Measurements from ENCODE around the gene TTF2. TPM values are rescaled to one million over a fixed set of nuclear protein-coding genes. Genes with fewer than 3 reads are reported as not detected.

TTF2 gene
- 43.8 and 51.9 TPM in 2 replicates for total RNA-seq (2014; rRNA removed; shearing (Covaris generic))

GRCh38 chr1:117059678-117060440 is at the start of gene TTF2:
TTF2 (plus strand) TSS chr1:117060326; CDS start chr1:117060347, 21 bp downstream.

GRCh38 chr1:117121589-117122329 is 61.6 kb downstream of the TTF2 start, which contains the start of gene TRIM45:
TRIM45 (minus strand) TSS chr1:117121749; CDS start chr1:117121201, 548 bp downstream.

Small RNA genes within 50 kb of the gene (small RNA-seq; reads per million reads assigned to genes)
- not detected for gene MIR942

Other genes starting within 250 kb of the TTF2 start
- 41.5 and 58.8 TPM in 2 replicates for gene PTGFRN, start 150.4 kb upstream of the TTF2 start, total RNA-seq (2014; rRNA removed; shearing (Covaris generic))
- gene CD101, start 58.6 kb upstream of the TTF2 start, total RNA-seq (2014; rRNA removed; shearing (Covaris generic)): 0.41 and 0.96 TPM in 2 replicates
- gene TRIM45, start 61.4 kb downstream of the TTF2 start, total RNA-seq (2014; rRNA removed; shearing (Covaris generic)): 2.4 and 5.9 TPM in 2 replicates
- gene VTCN1, start 150.6 kb downstream of the TTF2 start, total RNA-seq (2014; rRNA removed; shearing (Covaris generic)): 0.19 TPM in 1 of 2 replicates, not detected in the other